Measurements from ENCODE around the gene FBXO22.

- TF ChIP-seq CTCF (conservative IDR thresholded peaks at IDR 0.05; ENCODE audit: low read length) (no peak), EZH2phosphoT487 (IDR thresholded peaks at IDR 0.05; ENCODE audit: borderline replicate concordance, low read depth, low read length) (no peak)
Observed at GRCh38 chr15:75903331-75904239, at the start of gene FBXO22.
